T-helper 17 cell (primary cell): ENCODE measurements around the gene OLIG2. TPM values are rescaled to one million over a fixed set of nuclear protein-coding genes. Genes with fewer than 3 reads are reported as not detected.

Experiments
- ATAC-seq: fragments of 150-1000 bp; cut with Tn5 transposase; 2 replicates; pipeline ENCODE4 v1.10.0; 2021; ENCODE audit warnings: mild to moderate bottlenecking, moderate library complexity
- DNase-seq, 3 donors: peaks; one replicate each; pipeline versions ENCODE4 v3.0.0 to v3.0.0-alpha.2; 2020 to 2021
- H3K9me3 ChIP-seq: one replicate; pipeline ENCODE4 v1.7.0; 2013; ENCODE audit warnings: low read length, mild to moderate bottlenecking; ENCODE audit not compliant: control insufficient read depth, poor library complexity, severe bottlenecking
- H3K27ac Mint-ChIP-seq: one replicate; pipeline ENCODE4 v1.8.0; 2022; ENCODE audit warnings: mild to moderate bottlenecking, moderate library complexity, mixed read lengths
- H3K27me3 Mint-ChIP-seq: one replicate; pipeline ENCODE4 v1.8.0; 2022; ENCODE audit warnings: mixed read lengths
- H3K36me3 Mint-ChIP-seq: one replicate; pipeline ENCODE4 v1.8.0; 2022; ENCODE audit warnings: low read depth, mixed read lengths
- H3K4me1 Mint-ChIP-seq: one replicate; pipeline ENCODE4 v1.8.0; 2022; ENCODE audit warnings: mild to moderate bottlenecking, mixed read lengths
- H3K4me3 Mint-ChIP-seq: one replicate; pipeline ENCODE4 v1.8.0; 2022; ENCODE audit warnings: mild to moderate bottlenecking, moderate library complexity, mixed read lengths
- total RNA-seq, 4 donors: library from RNA in 2 of 4; stranded (reverse) in 2 of 4; gene quantifications; one replicate each; pipeline ENCODE4 v1.2.3 and lab custom pipeline; 2022 to 2026

OLIG2 gene
- total RNA-seq (not detected), total RNA-seq (lab: John Stamatoyannopoulos, UW) (0 to 0.08 reads per million in 2 donors)

GRCh38 chr21:33025489-33026442 lies at the start of gene OLIG2:
Gene OLIG2, plus strand, starts transcription at chr21:33025935. Its CDS starts 928 bp downstream, at chr21:33026863.
- peak within 1 kb of the TSS; percentile 80 for H3K27ac Mint-ChIP-seq
- peaks cover 87% of the 10 kb centered on the region for H3K27me3 Mint-ChIP-seq
- H3K9me3 ChIP-seq: no peaks in the 10 kb centered on the region
- peaks cover 3% of the 10 kb centered on the region for H3K36me3 Mint-ChIP-seq
- DNase-seq (no peak), ATAC-seq (no peak)
- peaks cover 37% of the 10 kb centered on the region for H3K4me1 Mint-ChIP-seq
- peak within 1 kb of the TSS; percentile 69 for H3K4me3 Mint-ChIP-seq

GRCh38 chr21:32976791-32977190 lies 48.9 kb upstream of the OLIG2 start:
- peaks cover 7% of the 10 kb centered on the region for H3K4me1 Mint-ChIP-seq
- H3K9me3 ChIP-seq: no peaks in the 10 kb centered on the region
- no peak overlapping the region for H3K4me3 Mint-ChIP-seq
- H3K36me3 Mint-ChIP-seq: peaks cover 2% of the 10 kb centered on the region
- H3K27me3 Mint-ChIP-seq: peaks cover 73% of the 10 kb centered on the region
- DNase-seq: no peak
- H3K27ac Mint-ChIP-seq: no peak overlapping the region
- ATAC-seq: no peak

- H3K9me3 ChIP-seq: no peaks in the 10 kb centered on the region
- Mint-ChIP-seq H3K4me3 (no peak overlapping the region), H3K27me3 (peaks cover 74% of the 10 kb centered on the region), H3K27ac (no peak overlapping the region), H3K4me1 (peaks cover 7% of the 10 kb centered on the region), H3K36me3 (peaks cover 2% of the 10 kb centered on the region)
- DNase-seq (no peak), ATAC-seq (no peak)
These were observed 48.5 kb upstream of the OLIG2 start for GRCh38 chr21:32977216-32977615.

GRCh38 chr21:32978331-32979270 lies 47.1 kb upstream of the OLIG2 start:
- no peak overlapping the region for H3K4me3 Mint-ChIP-seq
- peaks cover 72% of the 10 kb centered on the region for H3K27me3 Mint-ChIP-seq
- no peak overlapping the region for H3K27ac Mint-ChIP-seq
- H3K9me3 ChIP-seq: no peaks in the 10 kb centered on the region
- no peak for ATAC-seq
- H3K36me3 Mint-ChIP-seq: peaks cover 2% of the 10 kb centered on the region
- peaks cover 7% of the 10 kb centered on the region for H3K4me1 Mint-ChIP-seq
- DNase-seq: no peak

- Mint-ChIP-seq H3K27ac (no peak overlapping the region), H3K4me3 (no peak overlapping the region), H3K4me1 (peaks cover 5% of the 10 kb centered on the region), H3K36me3 (peaks cover 4% of the 10 kb centered on the region), H3K27me3 (peaks cover 70% of the 10 kb centered on the region)
- no peak for ATAC-seq
- no peaks in the 10 kb centered on the region for H3K9me3 ChIP-seq
- no peak for DNase-seq
These were observed 46.0 kb upstream of the OLIG2 start for GRCh38 chr21:32979598-32980268.

GRCh38 chr21:32981096-32981495 lies 44.6 kb upstream of the OLIG2 start:
- ATAC-seq (no peak), DNase-seq (no peak)
- Mint-ChIP-seq H3K36me3 (peaks cover 2% of the 10 kb centered on the region), H3K27ac (no peak overlapping the region), H3K4me3 (no peak overlapping the region), H3K4me1 (peaks cover 5% of the 10 kb centered on the region), H3K27me3 (peaks cover 59% of the 10 kb centered on the region)
- no peaks in the 10 kb centered on the region for H3K9me3 ChIP-seq

GRCh38 chr21:32990666-32991065 lies 35.1 kb upstream of the OLIG2 start:
- peaks cover 3% of the 10 kb centered on the region for H3K36me3 Mint-ChIP-seq
- H3K9me3 ChIP-seq: no peaks in the 10 kb centered on the region
- peaks cover 62% of the 10 kb centered on the region for H3K27me3 Mint-ChIP-seq
- H3K27ac Mint-ChIP-seq: no peak overlapping the region
- H3K4me3 Mint-ChIP-seq: no peak overlapping the region
- no peak for DNase-seq
- no peaks in the 10 kb centered on the region for H3K4me1 Mint-ChIP-seq
- ATAC-seq: no peak

GRCh38 chr21:32991361-32991760 lies 34.4 kb upstream of the OLIG2 start:
- H3K4me3 Mint-ChIP-seq: no peak overlapping the region
- no peak for DNase-seq
- no peak for ATAC-seq
- H3K27me3 Mint-ChIP-seq: peaks cover 64% of the 10 kb centered on the region
- peaks cover 3% of the 10 kb centered on the region for H3K36me3 Mint-ChIP-seq
- no peaks in the 10 kb centered on the region for H3K4me1 Mint-ChIP-seq
- H3K9me3 ChIP-seq: no peaks in the 10 kb centered on the region
- H3K27ac Mint-ChIP-seq: no peak overlapping the region

GRCh38 chr21:32993894-32994293 lies 31.8 kb upstream of the OLIG2 start:
- no peaks in the 10 kb centered on the region for H3K9me3 ChIP-seq
- DNase-seq (no peak), ATAC-seq (no peak)
- peaks cover 72% of the 10 kb centered on the region for H3K27me3 Mint-ChIP-seq
- H3K36me3 Mint-ChIP-seq: peaks cover 3% of the 10 kb centered on the region
- H3K27ac Mint-ChIP-seq: no peak overlapping the region
- H3K4me3 Mint-ChIP-seq: no peak overlapping the region
- H3K4me1 Mint-ChIP-seq: no peaks in the 10 kb centered on the region

GRCh38 chr21:32994305-32994704 lies 31.4 kb upstream of the OLIG2 start:
- Mint-ChIP-seq H3K36me3 (peaks cover 2% of the 10 kb centered on the region), H3K27me3 (peaks cover 68% of the 10 kb centered on the region), H3K4me3 (no peak overlapping the region), H3K4me1 (no peaks in the 10 kb centered on the region), H3K27ac (peak overlapping the region; percentile 3)
- ATAC-seq (no peak), DNase-seq (no peak)
- no peaks in the 10 kb centered on the region for H3K9me3 ChIP-seq

- Mint-ChIP-seq H3K27ac (no peak overlapping the region), H3K4me1 (no peaks in the 10 kb centered on the region), H3K27me3 (peaks cover 53% of the 10 kb centered on the region), H3K36me3 (peaks cover 2% of the 10 kb centered on the region), H3K4me3 (no peak overlapping the region)
- ATAC-seq: no peak
- DNase-seq: no peak
- H3K9me3 ChIP-seq: no peaks in the 10 kb centered on the region
These were observed 18.0 kb upstream of the OLIG2 start for GRCh38 chr21:33007747-33008146.

- peaks cover 57% of the 10 kb centered on the region for H3K27me3 Mint-ChIP-seq
- H3K9me3 ChIP-seq: no peaks in the 10 kb centered on the region
- no peak for DNase-seq
- H3K4me1 Mint-ChIP-seq: no peaks in the 10 kb centered on the region
- H3K4me3 Mint-ChIP-seq: no peak overlapping the region
- H3K36me3 Mint-ChIP-seq: peaks cover 4% of the 10 kb centered on the region
- no peak for ATAC-seq
- H3K27ac Mint-ChIP-seq: no peak overlapping the region
These were observed 17.2 kb upstream of the OLIG2 start for GRCh38 chr21:33008333-33009051.
